ENCODE measurements around the gene GLRX3.

DNA sequence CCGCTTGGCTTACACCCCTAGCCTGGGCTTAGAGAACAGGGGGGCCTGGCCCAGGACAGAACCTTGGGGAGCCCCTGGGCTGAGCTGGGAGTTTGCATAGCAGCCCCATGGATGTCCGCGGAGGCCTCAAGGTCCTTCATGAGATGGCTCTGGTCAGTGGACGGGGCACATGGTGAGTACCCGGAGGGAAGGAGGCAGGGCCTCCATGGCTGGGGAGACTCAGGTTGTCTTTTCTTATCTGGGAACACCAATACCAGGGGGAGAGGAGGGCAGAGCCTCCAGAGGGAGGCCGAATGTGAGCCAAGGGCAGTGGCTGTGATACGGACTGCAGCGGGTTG, 64.8 kb downstream of the GLRX3 start:
- TF ChIP-seq POLR2AphosphoS5 (IDR thresholded peaks at IDR 0.05; ENCODE audit: low read depth, low read length): no peak
- TF ChIP-seq TAF1 (IDR thresholded peaks at IDR 0.05; ENCODE audit: borderline replicate concordance, insufficient read depth, low read length): no peak
- TF ChIP-seq, protein P1, sequence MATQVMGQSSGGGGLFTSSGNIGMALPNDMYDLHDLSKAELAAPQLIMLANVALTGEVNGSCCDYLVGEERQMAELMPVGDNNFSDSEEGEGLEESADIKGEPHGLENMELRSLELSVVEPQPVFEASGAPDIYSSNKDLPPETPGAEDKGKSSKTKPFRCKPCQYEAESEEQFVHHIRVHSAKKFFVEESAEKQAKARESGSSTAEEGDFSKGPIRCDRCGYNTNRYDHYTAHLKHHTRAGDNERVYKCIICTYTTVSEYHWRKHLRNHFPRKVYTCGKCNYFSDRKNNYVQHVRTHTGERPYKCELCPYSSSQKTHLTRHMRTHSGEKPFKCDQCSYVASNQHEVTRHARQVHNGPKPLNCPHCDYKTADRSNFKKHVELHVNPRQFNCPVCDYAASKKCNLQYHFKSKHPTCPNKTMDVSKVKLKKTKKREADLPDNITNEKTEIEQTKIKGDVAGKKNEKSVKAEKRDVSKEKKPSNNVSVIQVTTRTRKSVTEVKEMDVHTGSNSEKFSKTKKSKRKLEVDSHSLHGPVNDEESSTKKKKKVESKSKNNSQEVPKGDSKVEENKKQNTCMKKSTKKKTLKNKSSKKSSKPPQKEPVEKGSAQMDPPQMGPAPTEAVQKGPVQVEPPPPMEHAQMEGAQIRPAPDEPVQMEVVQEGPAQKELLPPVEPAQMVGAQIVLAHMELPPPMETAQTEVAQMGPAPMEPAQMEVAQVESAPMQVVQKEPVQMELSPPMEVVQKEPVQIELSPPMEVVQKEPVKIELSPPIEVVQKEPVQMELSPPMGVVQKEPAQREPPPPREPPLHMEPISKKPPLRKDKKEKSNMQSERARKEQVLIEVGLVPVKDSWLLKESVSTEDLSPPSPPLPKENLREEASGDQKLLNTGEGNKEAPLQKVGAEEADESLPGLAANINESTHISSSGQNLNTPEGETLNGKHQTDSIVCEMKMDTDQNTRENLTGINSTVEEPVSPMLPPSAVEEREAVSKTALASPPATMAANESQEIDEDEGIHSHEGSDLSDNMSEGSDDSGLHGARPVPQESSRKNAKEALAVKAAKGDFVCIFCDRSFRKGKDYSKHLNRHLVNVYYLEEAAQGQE (IDR thresholded peaks at IDR 0.05; ENCODE audit: insufficient read depth in 1 of 2, low read depth in 2 of 2, low read length in 2 of 2): no peak
- no peak for TF ChIP-seq SIN3A (IDR thresholded peaks at IDR 0.05; ENCODE audit: borderline replicate concordance, insufficient read depth, low read length)
